Heart left ventricle (tissue), 16 donors: Measurements from ENCODE around the gene TEAD1. TPM values are rescaled to one million over a fixed set of nuclear protein-coding genes. Genes with fewer than 3 reads are reported as not detected.

Experiments used
- ATAC-seq, 4 donors: fragments of 200-7000 bp; cut with Tn5 transposase; one replicate each; pipeline ENCODE4 v1.9.1; 2020 to 2022; ENCODE audit warnings: moderate library complexity in 4 of 4, mild to moderate bottlenecking in 3 of 4, moderate number of reproducible peaks in 1 of 4
- DNase-seq, 5 donors: peaks; one replicate each; pipeline ENCODE4 v3.0.0-alpha.2; 2020
- H3K27ac ChIP-seq, 12 donors: fragments of 200-600 bp; sonication (generic) in 4 of 12; one replicate each; pipeline versions ENCODE4 v1.5.0 to v1.8.0; 2016 to 2022; ENCODE audit warnings: mild to moderate bottlenecking in 2 of 12
- H3K27me3 ChIP-seq, 9 donors: fragments of 200-600 bp; sonication (generic) in 2 of 9; one replicate each; pipeline versions ENCODE4 v1.5.1 to v1.8.0; 2016 to 2022; ENCODE audit warnings: mild to moderate bottlenecking in 3 of 9
- H3K36me3 ChIP-seq, 9 donors: fragments of 200-600 bp; sonication (generic) in 2 of 9; one replicate each; pipeline versions ENCODE4 v1.5.0 to v1.8.0; 2018 to 2022; ENCODE audit warnings: mild to moderate bottlenecking in 2 of 9
- H3K4me1 ChIP-seq, 12 donors: fragments of 200-600 bp; sonication (generic) in 4 of 12; one replicate each; pipeline versions ENCODE4 v1.5.0 to v1.8.0; 2016 to 2022; ENCODE audit warnings: mild to moderate bottlenecking in 3 of 12
- H3K4me3 ChIP-seq, 12 donors: fragments of 200-600 bp; sonication (generic) in 4 of 12; one replicate each; pipeline versions ENCODE4 v1.5.0 to v1.8.0; 2017 to 2022; ENCODE audit warnings: mild to moderate bottlenecking in 9 of 12, moderate library complexity in 4 of 12
- H3K9me3 ChIP-seq, 12 donors: fragments of 200-600 bp; sonication (generic) in 4 of 12; one replicate each; pipeline versions ENCODE4 v1.5.0 to v1.8.0; 2016 to 2022; ENCODE audit warnings: mild to moderate bottlenecking in 1 of 12
- POLR2A ChIP-seq, 2 donors: fragments of 450-650 bp; IDR thresholded peaks; one replicate each; pipeline ENCODE4 v1.6.1; 2017; ENCODE audit warnings: antibody characterized with exemption in 2 of 2, mild to moderate bottlenecking in 2 of 2, moderate library complexity in 2 of 2
- WGBS, 4 donors: extraction: QIAGEN DNeasy Blood & Tissue Kit in 2 of 4; methylation state at CpG; one replicate each; pipeline versions ENCODE4 v1.1.5 to v1.1.7; 2013 to 2018; 5-methylcytosine and 5-hydroxymethylcytosine counted together
- intact Hi-C, 10 donors: fragments of 100-400 bp; cut with DNase I; formaldehyde crosslinking; loops; one replicate each; pipeline versions ENCODE4 v1.11.1 to v1.14.2; 2022
- polyA plus RNA-seq, 2 donors: library from polyadenylated mRNA; stranded (reverse); fragments of 200-250 nt; gene quantifications; one replicate each; pipeline ENCODE4 v1.2.3, GENCODE V29; 2013
- total RNA-seq, 9 donors: library from RNA; depleted of rRNA in 2 of 9; stranded (reverse); fragments of >200 nt in 2 of 9; fragmentation: NEBNext Ultra II Directional in 3 of 9; extraction: Animal tissue kit (Norgen Biotek cat#: 25700) in 3 of 9; gene quantifications; one replicate each; pipeline versions ENCODE4 v1.1.0 to v1.2.4, GENCODE V29; 2016 to 2023
- TF ChIP-seq, protein P1 (sequence below), 12 donors: fragments of 200-600 bp; sonication (generic) in 4 of 12; IDR thresholded peaks; one replicate each; pipeline versions ENCODE4 v1.5.0 to v1.8.0; 2018 to 2022; ENCODE audit warnings: antibody characterized with exemption in 12 of 12, mild to moderate bottlenecking in 5 of 12
- donor health status: ischemic (EF 13 %, LVEDD 7.1; RV severe dilation, severe dysfunction).
- donor health status: healthy with polysubstance abuse.
- donor health status: DM: no; HTN: yes; CAD: no.
- donor health status: DM: no; HTN: no; CAD: no.
- donor health status: ischemic (EF 25% LVEDD 6.9; RV normal size, moderate dysfunction).
- donor health status: ischemic (EF 25% LVEDD 5.7; RV mildly dilated, moderate dysfunction).
- donor health status: healthy.
- donor health status: DM: yes; HTN: yes; CAD: no.
- donor health status: ischemic (EF 35%, LVEDD 5.7; RV mildly dilated, moderate dysfunction).
- donor health status: nonischemic (EF 11% LVEDD 7.7; RV severe dilation, severe dysfunction).
- donor health status: DM: yes; HTN: yes; CAD: no.
- donor health status: PGD.
- donor health status: ischemic (EF 29% LVEDD 5.4; RV normal size, mild dysfunction).
- donor health status: nonischemic (EF 23%, LVEDD 6.1; RV moderate dilation, normal function).

The TEAD1 gene
- total and polyA plus RNA-seq, 11 donors = 14.4 to 161 (median 113) TPM

DNA sequence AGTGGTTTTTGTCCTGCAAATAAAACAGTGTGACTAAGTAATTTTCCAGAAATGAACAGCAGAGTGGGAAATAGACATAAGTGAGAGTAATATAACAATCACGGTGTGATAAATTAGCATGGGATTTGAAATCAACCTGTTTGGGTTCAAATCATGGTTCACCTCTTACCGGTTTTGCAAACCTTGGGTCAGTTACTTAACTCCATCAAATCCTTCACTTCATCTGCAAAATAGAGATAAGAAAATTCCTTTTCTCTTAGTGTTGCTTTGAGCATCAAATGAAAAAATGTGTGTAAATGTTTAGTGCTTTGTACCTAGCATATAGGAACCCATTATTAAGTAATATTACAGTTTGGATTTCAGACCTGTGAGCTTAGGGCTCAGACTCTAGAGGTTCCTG, 152.2 kb downstream of the TEAD1 start:
- Histone ChIP-seq H3K27ac (no peak overlapping the region), H3K36me3 (no peaks in the 10 kb centered on the region), H3K9me3 (peaks cover 0 to 7% (median 0%) of the 10 kb centered on the region in 12 donors), H3K27me3 (no peaks in the 10 kb centered on the region), H3K4me3 (no peak overlapping the region), H3K4me1 (peaks cover 0 to 64% (median 29%) of the 10 kb centered on the region in 12 donors)
- DNase-seq (no peak), ATAC-seq (no peak)
- TF ChIP-seq, protein P1, sequence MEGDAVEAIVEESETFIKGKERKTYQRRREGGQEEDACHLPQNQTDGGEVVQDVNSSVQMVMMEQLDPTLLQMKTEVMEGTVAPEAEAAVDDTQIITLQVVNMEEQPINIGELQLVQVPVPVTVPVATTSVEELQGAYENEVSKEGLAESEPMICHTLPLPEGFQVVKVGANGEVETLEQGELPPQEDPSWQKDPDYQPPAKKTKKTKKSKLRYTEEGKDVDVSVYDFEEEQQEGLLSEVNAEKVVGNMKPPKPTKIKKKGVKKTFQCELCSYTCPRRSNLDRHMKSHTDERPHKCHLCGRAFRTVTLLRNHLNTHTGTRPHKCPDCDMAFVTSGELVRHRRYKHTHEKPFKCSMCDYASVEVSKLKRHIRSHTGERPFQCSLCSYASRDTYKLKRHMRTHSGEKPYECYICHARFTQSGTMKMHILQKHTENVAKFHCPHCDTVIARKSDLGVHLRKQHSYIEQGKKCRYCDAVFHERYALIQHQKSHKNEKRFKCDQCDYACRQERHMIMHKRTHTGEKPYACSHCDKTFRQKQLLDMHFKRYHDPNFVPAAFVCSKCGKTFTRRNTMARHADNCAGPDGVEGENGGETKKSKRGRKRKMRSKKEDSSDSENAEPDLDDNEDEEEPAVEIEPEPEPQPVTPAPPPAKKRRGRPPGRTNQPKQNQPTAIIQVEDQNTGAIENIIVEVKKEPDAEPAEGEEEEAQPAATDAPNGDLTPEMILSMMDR (IDR thresholded peaks at IDR 0.05) = no peak
- WGBS, 4 donors = 90 to 95% (median 91%) methylated on average over 2 of the region's 2 CpGs
- intact Hi-C loops = loop anchor here in 4 of 10 donors (5.0 to 10.0 kb wide), 3 partner anchors 61 to 154 kb away; partner anchors contain the start of gene TEAD1 (in 3 of the 4)

DNA sequence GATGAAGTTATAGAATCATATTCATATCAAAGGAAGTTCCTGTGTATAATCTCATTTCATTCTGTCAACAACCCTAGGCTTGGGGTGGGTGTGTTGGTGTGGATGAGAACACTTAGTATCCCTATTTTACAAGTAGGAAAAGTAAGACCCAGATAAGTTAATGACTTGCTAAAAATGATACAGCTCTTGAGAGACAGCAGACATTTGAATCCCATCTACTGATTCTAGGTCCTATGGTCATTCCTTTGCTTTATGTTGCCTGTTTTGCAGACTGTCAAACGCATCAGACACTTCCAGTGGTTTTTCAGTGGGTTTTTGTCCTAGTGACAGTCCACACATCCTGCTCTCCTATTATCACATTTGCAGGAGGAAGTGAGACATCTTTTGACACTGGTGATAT, 153.1 kb downstream of the TEAD1 start:
- 55 to 67% (median 62%) methylated on average over 1 of the region's 1 CpG for WGBS, 4 donors
- ATAC-seq (no peak), DNase-seq (no peak)
- H3K4me1 ChIP-seq = peaks cover 0 to 60% (median 28%) of the 10 kb centered on the region in 12 donors
- H3K9me3 ChIP-seq = peaks cover 0 to 7% (median 0%) of the 10 kb centered on the region in 12 donors
- H3K36me3 ChIP-seq = no peaks in the 10 kb centered on the region
- H3K4me3 ChIP-seq = peak overlapping the region in 5 of 12 donors; percentile 50 to 61 (median 53)
- H3K27ac ChIP-seq = peak overlapping the region in 10 of 12 donors; percentile 12 to 73 (median 52)
- TF ChIP-seq, protein P1 (IDR thresholded peaks at IDR 0.05) = no peak
- H3K27me3 ChIP-seq = no peaks in the 10 kb centered on the region
- intact Hi-C loops = loop anchor here in 4 of 10 donors (5.0 to 10.0 kb wide), 3 partner anchors 60 to 155 kb away; partner anchors contain the start of gene TEAD1 (in 3 of the 4)

DNA sequence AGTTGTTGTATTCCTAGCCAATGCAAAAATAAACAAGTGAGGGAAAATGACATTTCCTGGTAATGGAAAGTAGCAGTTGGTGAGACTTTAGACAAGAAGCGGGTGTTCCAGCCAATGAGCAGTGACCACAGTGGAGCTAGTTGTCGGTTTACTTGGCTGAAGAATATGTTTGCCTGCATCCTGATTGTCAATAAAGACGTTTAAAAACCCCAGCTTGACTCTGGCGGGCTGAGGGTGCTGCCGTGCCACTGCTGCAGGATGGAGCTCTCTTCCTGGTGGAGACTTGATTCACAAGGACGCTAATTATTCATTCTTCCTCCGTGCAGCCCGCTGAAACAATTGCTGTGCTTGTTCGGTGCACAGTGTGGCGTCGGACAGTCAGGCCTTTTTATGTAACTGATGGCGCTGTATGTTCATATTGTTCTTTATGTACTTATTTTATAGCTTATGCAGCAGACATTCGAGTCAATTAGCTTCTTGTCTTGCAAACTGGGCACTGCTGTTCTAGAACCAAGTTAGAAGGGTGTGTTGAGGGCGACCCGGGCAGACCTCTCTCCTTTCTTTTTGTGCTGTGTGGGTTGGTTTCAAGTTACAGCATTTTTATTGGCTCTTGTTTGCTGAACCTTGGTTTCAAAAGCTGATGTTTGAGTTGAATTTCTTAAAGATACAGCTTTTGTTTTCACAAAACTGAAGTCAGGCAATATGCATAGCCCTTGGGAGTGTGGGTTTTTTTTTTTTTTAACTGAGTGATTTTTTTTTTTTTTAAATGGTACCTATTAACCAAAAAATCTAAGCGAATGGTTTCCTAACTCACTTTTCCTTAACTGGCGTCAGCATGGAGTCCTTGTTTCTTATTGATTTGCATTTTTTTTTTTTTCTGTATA, 153.9 kb downstream of the TEAD1 start:
- intact Hi-C loops = loop anchor here in 4 of 10 donors (5.0 to 10.0 kb wide), 3 partner anchors 59 to 156 kb away; partner anchors contain the start of gene TEAD1 (in 3 of the 4)

More for the DNA sequence above, 153.9 kb downstream of the TEAD1 start:
- no peaks in the 10 kb centered on the region for H3K36me3 ChIP-seq
- no peak for TF ChIP-seq POLR2A (IDR thresholded peaks at IDR 0.05)
- TF ChIP-seq, protein P1 (IDR thresholded peaks at IDR 0.05) = no peak
- peak overlapping the region in 11 of 12 donors; percentile 12 to 73 (median 53) for H3K27ac ChIP-seq
- DNase-seq (peak in 2 of 5 donors; percentile 38 to 39), ATAC-seq (peak; percentile 63 to 87 (median 74))
- no peaks in the 10 kb centered on the region for H3K27me3 ChIP-seq
- peak overlapping the region in 11 of 12 donors; percentile 16 to 61 (median 46) for H3K4me3 ChIP-seq
- peaks cover 0 to 55% (median 27%) of the 10 kb centered on the region in 12 donors for H3K4me1 ChIP-seq
- WGBS, 4 donors = 6 to 12% (median 8%) methylated on average over 17 of the region's 17 CpGs
- H3K9me3 ChIP-seq = peaks cover 0 to 7% (median 0%) of the 10 kb centered on the region in 12 donors
